ENCODE measurements around the gene USP36. TPM values are rescaled to one million over a fixed set of nuclear protein-coding genes. Genes with fewer than 3 reads are reported as not detected.
A peak's percentile ranks its signal among the peaks of the same experiment; 100 is the strongest.
"Not testable (repeated sequence)": the region's sequence is repeated elsewhere in the genome, so short reads cannot be mapped to it uniquely, and the experiment has no call there.

Gene USP36
- total RNA-seq, 1 donor from 2014 or later: 21.8 TPM

DNA sequence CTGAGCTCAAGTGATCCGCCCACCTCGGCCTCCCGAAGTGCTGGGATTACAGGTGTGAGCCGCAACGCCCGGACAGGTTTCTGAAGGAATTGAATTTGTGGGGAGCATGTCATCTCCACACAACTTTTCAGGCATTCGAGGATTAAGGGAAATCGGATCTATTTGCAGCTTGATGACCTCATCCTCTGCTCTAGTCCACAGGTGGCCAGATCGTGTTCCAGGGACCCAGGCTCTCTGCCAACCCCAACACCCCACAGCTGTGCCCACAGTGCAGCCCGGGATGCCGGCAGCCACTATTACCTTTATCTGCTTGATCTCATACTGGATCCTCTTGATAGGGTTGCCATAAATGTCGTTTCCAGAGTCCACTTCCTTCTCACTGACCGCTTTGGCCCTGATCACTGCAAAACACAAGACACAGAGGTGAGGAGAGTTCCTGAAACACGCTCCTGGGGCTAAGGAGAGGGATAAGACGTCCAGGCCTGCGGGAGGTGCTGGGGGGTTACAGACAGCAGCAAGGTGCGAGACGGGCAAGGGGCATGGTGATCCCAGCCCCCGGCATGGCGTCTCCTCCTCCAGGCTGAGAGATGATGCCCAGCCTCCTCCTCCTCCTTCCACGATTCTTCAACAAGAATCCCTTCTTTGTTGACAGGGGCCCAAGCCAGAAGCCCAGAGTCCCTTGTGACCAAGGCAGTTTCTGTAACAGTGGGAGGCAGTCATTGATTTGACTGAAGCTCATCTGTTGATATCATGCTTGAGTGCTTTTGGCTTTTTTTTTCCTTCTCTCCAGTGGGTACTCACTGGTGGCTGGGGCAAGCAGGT lies 33.1 kb upstream of the USP36 start:
- ATAC-seq: no peak

DNA sequence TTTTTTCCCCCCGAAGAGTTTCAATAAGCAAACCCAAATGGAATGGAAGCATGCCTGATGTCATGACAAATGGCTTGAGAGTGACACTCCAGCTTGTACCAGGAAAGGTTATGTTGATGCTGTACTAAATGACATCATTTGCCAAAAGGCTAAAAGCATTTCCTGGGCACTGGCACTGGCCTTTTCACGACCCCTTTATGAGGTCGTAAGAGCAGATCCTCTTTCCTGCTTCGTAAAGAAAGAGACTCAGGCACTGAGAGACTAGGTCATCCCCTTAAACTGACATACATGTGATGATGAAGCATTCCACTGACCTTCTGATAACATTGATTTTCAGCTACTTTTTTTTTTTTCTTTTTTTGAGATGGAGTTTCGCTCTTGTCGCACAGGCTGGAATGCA lies 31.9 kb upstream of the USP36 start:
- ATAC-seq: no peak

More for the DNA sequence above, 33.1 kb upstream of the USP36 start:
- DNase-seq (ENCODE audit: low spot score): no peak

DNA sequence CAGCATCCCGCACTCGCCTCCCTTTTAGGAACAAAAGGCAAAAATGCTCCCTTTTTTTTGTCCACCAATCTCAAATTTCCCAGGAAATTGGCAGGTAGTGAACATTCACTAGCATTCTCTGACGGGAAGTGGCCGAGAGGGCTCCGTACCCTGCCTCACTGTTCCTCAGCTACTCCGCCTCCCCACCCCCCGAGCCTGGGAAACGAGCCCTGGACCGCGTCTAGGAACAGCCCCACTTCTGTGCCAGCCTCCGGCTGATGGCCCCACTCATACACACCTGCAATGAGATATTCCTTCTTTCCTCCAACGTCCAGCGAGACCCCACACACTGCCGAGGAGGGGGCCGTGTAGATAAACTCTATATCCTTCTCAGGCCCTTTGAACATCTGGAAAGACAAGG lies 30.0 kb upstream of the USP36 start:
- ATAC-seq: no peak
- DNase-seq (ENCODE audit: low spot score): no peak

More for the DNA sequence above, 31.9 kb upstream of the USP36 start:
- DNase-seq (ENCODE audit: low spot score): no peak

DNA sequence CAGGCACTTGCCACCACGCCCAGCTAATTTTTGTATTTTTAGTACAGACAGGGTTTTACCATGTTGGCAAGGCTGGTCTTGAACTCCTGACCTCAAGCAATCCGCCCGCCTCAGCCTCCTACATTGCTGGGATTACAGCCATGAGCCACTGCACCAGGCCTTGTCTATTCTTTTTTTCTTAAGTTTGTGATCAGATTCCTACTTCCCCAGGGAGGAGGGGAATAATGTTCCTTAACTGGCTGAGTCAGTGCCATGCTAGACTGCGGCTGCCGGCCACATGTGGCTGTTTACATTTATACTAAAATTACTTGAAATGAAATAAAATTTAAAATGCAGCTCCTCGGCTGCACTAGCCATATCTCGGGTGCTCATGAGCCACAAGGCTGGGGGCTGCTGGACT lies 27.8 kb upstream of the USP36 start:
- DNase-seq (ENCODE audit: low spot score) (no peak), ATAC-seq (no peak)

DNA sequence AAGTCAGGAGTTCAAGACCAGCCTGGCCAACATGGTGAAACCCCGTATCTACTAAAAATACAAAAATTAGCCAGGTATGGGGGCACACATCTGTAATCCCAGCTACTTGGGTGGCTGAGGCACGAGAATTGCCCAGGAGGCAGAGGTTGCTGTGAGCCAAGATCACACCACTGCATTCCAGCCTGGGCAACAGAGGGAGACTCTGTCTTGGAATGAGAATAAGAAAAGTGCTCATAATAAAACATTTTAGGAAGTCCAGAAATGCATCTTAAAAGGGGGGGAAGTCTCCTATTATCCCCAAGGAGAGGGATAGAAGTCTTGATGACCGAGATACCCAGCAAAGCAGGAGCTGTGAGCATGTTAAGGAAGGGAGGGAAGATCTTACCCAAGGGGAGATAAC lies 26.4 kb upstream of the USP36 start:
- ATAC-seq: not testable (repeated sequence)

DNA sequence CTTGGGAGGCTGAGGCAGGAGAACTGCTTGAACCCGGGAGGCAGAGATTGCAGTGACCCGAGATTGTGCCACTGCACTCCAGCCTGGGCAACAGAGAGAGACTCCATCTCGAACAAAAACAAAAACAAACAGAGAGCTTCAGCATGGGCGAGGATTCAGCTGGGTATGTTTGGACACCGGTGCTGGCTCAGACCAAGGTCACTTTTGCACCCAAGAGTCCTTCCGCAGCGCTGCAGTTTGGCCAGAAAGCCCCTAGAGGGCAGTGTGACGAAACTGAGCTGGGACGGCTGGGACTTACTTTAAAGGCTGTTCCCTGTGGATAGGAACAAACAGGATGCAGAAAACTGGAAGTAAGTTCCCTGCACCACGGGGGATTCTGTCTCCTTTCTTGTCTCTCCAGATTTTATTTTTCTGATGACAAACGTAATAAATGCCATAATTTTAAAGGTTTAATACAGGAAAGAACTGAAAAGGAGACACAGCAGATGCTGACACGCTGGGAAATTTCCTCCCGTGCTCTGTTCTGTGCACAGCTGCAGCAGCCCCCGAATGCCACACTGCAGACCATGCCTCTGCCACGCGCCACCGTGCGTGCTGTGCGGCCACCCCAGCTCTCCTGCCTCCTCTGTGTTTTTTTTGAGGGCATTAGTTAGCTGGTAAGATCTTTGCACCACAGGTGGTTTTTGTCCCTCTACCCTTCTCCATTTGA lies 25.2 kb upstream of the USP36 start:
- peak; percentile 99 for ATAC-seq
- DNase-seq (ENCODE audit: low spot score): peak; percentile 88

More for the DNA sequence above, 26.4 kb upstream of the USP36 start:
- DNase-seq (ENCODE audit: low spot score): not testable (repeated sequence)

DNA sequence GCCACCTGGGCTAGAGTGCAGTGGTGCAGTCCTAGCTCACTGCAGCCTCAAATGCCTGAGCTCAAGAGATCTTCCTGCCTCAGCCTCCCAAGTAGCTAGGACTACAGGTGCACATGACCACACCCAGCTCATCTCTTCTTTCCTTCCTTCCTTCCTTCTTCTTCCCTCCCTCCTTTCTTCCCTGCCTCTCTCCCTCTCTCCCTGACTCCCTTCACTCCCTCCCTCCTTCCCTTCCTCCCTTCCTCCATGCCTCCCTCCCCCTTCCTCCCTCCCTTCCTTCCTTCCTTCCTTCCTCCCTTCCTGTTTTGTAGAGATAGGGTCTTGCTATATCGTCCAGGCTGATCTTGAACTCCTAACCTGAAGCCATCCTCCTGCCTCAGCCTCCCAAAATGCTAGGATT lies 23.5 kb upstream of the USP36 start:
- ATAC-seq (no peak), DNase-seq (ENCODE audit: low spot score) (no peak)

DNA sequence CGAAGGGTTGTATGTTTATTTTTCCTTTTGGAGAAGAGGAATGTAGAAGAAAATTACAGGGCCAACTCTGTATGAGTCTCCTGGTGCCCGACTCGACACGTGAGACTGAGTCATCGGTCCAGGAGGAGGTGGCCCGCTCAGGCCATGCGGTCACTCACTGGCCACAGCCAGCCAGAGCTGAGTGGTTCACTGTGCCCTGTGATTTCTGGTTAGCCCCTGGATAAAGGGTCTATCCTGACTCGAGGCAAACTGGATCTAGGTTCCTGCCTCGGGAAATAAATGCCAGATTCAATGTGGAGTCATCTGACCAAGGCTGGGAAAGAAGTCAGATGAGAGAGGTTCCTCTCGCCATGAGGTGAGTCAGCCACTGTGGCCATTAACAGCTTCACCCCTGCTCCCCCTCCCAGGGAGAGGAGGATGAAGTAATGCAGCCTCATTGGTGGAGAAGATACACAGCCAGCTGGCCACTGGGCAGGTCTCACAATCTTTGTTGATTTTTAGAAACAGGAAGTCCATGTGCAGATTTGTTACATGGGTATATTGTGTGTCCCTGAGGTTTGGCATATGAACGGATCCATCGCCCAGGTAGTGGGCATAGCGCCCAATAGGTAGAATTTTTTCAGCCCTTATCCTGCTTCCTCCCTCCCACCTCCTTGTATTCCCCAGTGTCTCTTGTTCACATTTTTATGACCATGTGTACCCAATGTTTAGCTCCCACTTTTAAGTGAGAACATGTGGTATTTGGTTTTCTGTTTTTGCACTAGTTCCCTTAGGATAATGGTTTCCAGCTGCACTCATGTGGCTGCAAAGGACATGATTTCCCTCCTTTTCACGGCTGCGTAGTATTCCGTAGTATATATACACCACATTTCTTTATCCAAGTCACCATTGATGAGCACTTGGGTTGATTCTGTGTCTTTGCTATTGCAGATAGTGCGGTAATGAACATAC lies 21.7 kb upstream of the USP36 start:
- ATAC-seq (no peak), DNase-seq (ENCODE audit: low spot score) (no peak)

DNA sequence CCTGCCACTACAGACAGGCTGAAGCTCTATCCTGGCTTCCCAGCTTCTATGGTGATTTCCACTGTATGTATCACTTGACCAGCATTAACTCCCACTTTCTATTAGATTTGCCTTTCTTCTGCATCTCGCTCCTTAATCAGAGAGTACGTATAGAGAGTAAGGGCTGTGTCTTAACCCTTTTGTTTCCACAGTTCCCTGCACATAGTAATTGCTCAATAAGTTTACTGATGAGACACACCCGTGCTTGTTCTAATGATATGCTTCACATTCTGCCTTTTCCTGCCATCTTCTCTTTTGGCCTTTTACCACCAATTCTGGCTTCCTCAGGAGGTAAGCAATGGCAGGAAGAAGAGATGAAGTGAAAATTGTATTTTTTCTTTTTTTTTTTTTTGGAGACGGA lies 20.6 kb upstream of the USP36 start:
- ATAC-seq (no peak), DNase-seq (ENCODE audit: low spot score) (no peak)

DNA sequence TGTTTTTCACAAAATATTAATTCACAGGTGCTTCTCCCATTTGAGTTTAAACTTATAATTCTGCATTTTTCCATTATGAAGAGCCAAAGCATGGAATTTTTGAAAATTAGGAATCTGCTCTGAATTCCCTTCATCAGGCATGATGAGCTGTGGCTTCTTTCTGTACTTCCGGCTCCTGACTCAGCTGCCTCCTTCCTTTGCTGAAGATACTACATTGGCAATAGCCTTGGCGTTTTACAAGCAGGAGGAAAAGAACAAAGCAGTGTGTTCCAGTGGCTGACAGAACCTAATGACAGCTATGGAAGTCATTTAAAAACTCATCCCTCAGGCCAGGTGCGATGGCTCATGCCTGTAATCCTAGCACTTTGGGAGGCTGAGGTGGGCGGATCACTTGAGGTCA lies 18.4 kb upstream of the USP36 start:
- ATAC-seq (no peak), DNase-seq (ENCODE audit: low spot score) (no peak)

DNA sequence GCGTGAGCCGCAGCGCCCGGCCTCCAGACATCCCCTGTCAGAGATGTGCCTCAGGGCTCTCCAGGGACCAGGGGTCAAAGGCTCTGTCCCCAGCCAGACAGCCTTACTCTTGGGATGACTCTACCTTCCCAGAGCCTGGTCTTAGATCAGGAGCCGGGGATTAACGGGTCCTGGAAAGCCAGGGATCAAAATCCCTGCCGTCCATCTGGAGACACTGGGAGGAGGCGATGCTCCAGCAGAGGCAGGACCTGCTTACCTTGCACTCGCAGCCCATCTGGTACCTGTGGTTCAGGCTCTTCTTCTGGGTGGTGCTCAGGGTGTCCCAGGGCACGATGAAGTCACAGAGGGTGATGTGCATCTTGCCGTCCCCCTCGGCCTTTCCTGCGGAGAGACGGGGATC lies 16.7 kb upstream of the USP36 start:
- DNase-seq (ENCODE audit: low spot score): no peak

DNA sequence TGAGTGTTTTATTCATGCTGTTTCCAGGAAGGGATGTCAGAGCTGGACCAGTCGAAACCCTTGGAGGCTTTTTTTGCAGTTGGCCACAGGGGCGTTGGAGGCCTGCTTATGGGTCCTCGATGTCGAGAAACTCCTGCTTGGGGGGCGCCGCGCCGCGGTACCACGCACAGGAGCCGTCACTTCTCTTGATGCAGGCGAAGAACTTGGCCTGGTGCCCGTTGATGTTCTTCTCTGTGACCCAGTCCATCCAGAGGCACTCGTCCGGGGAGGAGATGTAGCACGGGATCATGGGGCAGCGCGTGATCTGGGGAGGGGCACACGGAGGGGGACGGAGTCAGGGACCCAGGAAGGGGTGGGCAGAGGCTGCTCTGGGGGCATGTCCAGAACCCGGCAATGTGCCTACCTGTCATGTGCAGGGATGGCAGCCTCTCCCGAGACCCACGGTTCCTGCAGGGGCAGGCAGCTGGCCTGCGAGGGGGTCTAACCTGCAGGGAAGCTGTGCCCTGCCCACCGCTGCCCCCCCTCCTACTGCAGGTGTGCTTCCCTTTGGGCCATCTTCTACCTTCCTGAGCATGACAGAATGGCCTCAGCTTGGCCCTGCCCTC lies 15.0 kb upstream of the USP36 start:
- ATAC-seq: no peak
- DNase-seq (ENCODE audit: low spot score): no peak

More for the DNA sequence above, 16.7 kb upstream of the USP36 start:
- no peak for ATAC-seq

DNA sequence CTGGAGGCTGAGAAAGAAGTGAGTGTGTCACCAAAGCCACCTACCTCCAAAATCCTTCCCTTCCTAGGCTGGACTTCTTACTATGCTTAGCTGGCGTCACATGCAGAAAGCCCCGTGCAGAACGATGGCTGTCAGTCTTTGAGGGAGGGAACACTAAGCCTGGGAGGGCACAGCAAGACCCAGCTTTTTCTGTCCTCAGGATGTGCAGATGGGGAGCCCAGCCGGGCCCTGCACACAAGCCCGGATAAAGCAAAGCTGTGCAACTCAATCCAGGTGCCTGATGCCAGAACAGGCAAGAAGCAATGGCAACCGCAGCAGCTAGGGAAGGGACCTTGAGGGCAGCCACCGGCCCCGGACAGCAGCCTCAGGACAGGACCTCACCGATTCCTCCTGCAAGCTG lies 13.9 kb upstream of the USP36 start:
- ATAC-seq (no peak), DNase-seq (ENCODE audit: low spot score) (no peak)

DNA sequence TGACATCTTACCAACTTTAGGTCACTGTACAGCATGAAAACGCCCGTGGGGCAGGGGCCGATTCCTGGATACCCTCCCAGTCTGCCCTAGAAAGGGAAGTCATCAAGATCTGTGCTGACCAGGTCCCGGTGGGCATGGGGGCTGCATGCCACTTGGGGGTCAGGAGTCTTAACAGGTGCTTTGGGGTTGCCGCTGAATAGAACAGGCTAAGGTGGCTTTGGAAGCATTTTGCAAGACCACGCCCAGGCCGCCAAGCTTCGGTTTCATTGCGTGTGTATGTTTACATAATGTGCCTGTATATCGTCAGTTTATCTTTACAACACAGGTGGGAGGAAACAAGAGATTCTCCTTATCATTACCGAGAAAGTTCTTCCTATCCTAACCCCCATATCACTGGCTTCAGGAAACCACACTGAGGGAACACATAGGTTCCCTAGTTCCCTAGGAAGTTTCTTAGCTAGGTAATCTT lies 13.3 kb upstream of the USP36 start:
- ATAC-seq (no peak), DNase-seq (ENCODE audit: low spot score) (no peak)

DNA sequence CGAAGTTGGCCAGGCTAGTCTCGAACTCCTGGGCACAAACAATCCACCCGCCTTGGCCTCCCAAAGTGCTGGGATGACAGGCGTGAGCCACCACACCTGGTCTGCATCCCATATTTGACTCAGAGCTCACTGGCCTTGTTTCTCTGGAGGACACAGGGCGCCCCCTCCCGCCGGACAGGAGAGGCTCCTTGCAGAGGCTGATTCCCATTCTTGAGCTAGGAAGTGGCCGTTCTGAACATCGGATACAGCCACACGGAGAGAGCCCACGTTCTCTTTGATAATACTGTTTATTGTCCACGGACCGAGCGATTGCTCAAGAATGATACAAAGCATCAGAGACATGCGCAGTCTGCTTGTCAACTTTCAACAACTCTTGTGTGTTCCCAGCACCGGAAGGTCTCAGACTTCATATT lies 12.1 kb upstream of the USP36 start:
- no peak for DNase-seq (ENCODE audit: low spot score)
- peak; percentile 55 for ATAC-seq

DNA sequence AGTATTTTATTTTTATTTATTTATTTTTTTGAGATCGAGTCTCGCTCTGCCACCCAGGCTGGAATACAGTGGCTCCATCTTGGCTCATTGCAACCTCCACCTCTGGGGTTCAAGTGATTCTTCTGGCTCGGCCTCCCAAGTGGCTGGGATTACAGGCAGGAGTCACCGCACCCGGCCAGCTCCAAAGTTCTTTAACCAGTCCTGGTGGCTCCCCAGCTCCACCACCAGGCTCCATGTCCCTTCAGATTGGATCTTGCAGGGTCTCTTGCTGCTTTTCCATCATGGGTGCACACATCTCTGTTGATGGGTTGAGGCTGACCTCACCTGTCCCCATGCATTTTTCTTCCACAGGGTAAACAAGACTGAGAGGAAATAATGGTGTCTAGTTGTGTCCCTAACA lies 8.4 kb upstream of the USP36 start:
- no peak for ATAC-seq
- DNase-seq (ENCODE audit: low spot score): no peak

DNA sequence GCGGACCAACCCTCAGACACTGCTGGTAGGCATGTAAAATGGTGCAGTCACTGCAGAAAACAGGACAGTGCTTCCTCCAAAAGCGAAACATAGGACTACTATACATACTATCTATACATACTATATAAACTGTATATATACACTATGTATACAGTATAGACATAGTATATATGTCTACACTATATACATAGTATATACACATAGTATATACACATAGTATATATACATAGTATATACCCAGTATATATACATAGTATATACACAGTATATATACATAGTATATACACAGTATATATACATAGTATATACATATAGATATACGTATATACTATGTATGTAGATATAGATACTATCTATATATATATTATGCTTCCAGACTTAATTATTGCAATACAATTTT lies 6.4 kb upstream of the USP36 start:
- DNase-seq (ENCODE audit: low spot score) (no peak), ATAC-seq (no peak)

DNA sequence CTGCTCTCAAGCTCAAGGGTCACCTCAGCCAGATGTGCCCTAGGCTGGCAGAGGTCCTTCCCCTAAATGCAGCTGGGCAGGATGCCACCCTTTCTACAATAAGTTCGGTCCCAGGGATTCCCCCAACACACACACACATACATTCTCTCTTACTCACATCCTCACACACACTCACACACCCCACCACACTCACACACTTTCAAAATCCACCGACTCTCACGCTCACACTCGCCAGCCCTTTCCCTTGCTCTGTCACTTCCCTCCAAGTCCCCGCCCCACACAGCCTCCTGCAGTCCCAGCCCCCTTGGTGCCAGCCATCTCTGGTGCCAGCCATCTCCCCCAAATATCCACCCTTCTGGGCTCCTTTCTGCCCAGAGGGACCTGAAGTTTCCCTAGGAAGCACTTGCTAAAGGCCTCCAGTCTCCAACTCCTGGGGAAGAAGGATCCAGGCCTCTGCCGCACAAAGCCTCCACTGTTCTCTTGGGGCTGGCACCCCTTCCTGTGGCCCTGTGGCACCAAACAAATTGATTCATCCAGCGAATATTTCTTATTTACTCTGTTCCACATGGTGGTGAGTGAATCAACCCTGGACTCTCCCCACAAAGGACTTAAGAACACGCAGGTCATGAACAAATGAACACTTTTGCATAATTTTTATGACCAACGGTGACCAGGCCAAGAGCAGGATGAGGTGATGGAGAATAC lies 3.8 kb upstream of the USP36 start:
- DNase-seq (ENCODE audit: low spot score): no peak

DNA sequence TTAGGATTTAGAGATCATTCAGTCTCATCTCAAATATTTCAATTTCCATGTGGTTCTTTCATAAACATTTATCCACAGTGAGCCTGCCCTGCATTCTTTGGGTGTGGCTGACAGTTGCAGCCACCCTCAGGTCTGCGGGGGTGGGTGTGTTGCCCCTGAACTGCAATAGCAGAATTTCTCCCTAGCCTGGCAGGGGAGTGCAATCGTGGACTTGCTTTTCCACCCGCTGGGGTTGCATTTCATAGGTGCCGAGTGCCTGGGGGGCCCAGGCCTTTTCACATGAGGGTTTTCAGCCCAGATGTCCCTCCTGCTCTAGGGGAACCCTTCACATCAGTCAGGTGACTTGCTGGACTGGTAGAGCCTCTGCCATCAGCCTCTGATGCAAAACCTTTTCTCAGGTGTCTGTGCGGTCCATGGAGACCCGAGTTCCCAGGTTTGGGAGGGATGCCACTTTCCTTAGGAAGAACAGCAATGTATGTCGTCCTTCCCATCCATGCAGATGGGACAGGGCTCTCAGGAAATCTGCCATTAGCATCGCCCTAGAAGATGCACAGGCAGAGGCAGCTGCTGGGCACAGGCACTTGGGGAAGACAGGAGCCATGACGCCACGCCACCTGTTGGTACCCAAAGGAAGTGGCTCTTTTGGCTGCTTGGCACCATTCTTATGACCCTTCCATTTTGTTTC lies 2.4 kb upstream of the USP36 start:
- DNase-seq (ENCODE audit: low spot score): no peak

More for the DNA sequence above, 3.8 kb upstream of the USP36 start:
- ATAC-seq: no peak

DNA sequence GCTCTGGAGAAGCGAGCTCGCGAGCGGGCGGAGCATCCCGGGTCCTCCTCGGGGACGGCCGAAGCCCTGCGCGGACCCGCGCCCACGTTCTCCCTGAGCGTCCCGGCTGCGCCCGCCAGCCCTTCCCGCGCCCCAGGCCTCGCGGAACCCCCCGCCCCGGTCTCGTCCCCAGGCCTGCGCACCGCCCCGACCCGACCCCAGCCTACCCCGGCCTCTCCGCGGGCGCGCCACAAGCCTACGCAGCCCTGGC lies 159 bp downstream of the USP36 start:
- no peak for DNase-seq (ENCODE audit: low spot score)
- ATAC-seq: no peak

More for the DNA sequence above, 2.4 kb upstream of the USP36 start:
- ATAC-seq: no peak

Measured in left lobe of liver (tissue), 2 donors.